Measurements from ENCODE around the gene PMF1.

The PMF1 gene

GRCh38 chr1:156248323-156248683 lies 35.5 kb downstream of the PMF1 start:
- no peak for DNase-seq (ENCODE audit: extremely low read depth, low read depth)

GRCh38 chr1:156249593-156249992 lies 36.8 kb downstream of the PMF1 start:
- no peak for DNase-seq (ENCODE audit: extremely low read depth, low read depth)
- TF ChIP-seq CTCF (IDR thresholded peaks at IDR 0.05; ENCODE audit: low read depth, low read length): no peak

More at GRCh38 chr1:156248323-156248683, 35.5 kb downstream of the PMF1 start:
- no peak for TF ChIP-seq CTCF (IDR thresholded peaks at IDR 0.05; ENCODE audit: low read depth, low read length)

- DNase-seq (ENCODE audit: extremely low read depth, low read depth): no peak
- no peak for TF ChIP-seq CTCF (IDR thresholded peaks at IDR 0.05; ENCODE audit: low read depth, low read length)
These were observed 38.7 kb downstream of the PMF1 start for GRCh38 chr1:156251527-156251926.

GRCh38 chr1:156253634-156254033 lies 40.8 kb downstream of the PMF1 start:
- DNase-seq (ENCODE audit: extremely low read depth, low read depth): no peak
- TF ChIP-seq CTCF (IDR thresholded peaks at IDR 0.05; ENCODE audit: low read depth, low read length): no peak

GRCh38 chr1:156257711-156258110 lies 44.9 kb downstream of the PMF1 start:
- no peak for DNase-seq (ENCODE audit: extremely low read depth, low read depth)

GRCh38 chr1:156258859-156259258 lies 46.1 kb downstream of the PMF1 start:
- no peak for DNase-seq (ENCODE audit: extremely low read depth, low read depth)
- TF ChIP-seq CTCF (IDR thresholded peaks at IDR 0.05; ENCODE audit: low read depth, low read length): no peak

More at GRCh38 chr1:156257711-156258110, 44.9 kb downstream of the PMF1 start:
- no peak for TF ChIP-seq CTCF (IDR thresholded peaks at IDR 0.05; ENCODE audit: low read depth, low read length)

- no peak for DNase-seq (ENCODE audit: extremely low read depth, low read depth)
These were observed 47.0 kb downstream of the PMF1 start for GRCh38 chr1:156259805-156260204.

More at GRCh38 chr1:156259805-156260204, 47.0 kb downstream of the PMF1 start:
- TF ChIP-seq CTCF (IDR thresholded peaks at IDR 0.05; ENCODE audit: low read depth, low read length): no peak

Measured in AG09319 (cell line).